Measurements from ENCODE around the gene ETV1.

Gene ETV1

GRCh38 chr7:13989126-13989948 lies at the start of gene ETV1:
TSS of gene ETV1 (minus strand) at chr7:13989666. CDS start at chr7:13989052, 614 bp downstream.
- DNase-seq (ENCODE audit: low spot score), result peak; percentile 91

DNA sequence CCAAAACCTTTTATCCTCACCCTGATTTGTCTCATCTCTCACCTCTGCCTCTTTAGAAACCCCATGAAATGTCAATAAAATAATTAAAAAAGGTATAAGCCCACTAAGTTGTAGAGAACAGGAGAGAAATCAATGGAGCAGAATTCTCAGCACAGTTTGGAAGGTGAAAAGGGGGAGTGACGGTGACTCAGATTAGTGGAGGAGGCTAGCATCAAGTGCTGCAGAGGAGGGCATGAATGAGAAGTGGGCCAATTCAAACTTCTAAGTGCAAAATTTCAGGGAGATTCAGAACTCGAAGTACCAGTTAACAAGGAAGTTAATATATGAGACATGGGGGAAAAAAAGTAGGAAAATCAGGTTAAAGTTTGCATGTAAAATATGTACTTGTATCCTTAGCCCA lies 34.9 kb upstream of the ETV1 start:
- DNase-seq (ENCODE audit: low spot score), result no peak

GRCh38 chr7:14023838-14024237 lies 34.4 kb upstream of the ETV1 start:
- no peak for DNase-seq (ENCODE audit: low spot score)

DNA sequence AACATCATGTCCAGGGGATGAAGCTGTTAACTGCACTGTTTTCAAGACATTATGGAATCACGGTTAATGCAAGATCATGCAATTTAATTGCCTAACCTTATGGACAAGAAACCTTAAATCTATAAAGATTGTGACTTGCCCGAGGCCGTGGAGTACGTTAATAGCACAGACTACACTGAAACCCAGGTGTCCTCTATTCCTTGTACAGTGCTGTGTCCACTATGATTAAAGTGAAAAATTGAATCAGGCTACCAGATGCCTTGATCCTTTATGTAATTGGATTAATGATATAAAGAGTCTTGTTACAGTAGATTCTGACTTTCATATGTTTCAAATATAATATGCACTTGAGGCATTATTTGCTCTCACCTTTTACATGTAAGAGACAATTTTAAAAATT lies 33.9 kb upstream of the ETV1 start:
- no peak for DNase-seq (ENCODE audit: low spot score)

GRCh38 chr7:14021069-14021468 lies 31.6 kb upstream of the ETV1 start:
- DNase-seq (ENCODE audit: low spot score), result peak; percentile 66

DNA sequence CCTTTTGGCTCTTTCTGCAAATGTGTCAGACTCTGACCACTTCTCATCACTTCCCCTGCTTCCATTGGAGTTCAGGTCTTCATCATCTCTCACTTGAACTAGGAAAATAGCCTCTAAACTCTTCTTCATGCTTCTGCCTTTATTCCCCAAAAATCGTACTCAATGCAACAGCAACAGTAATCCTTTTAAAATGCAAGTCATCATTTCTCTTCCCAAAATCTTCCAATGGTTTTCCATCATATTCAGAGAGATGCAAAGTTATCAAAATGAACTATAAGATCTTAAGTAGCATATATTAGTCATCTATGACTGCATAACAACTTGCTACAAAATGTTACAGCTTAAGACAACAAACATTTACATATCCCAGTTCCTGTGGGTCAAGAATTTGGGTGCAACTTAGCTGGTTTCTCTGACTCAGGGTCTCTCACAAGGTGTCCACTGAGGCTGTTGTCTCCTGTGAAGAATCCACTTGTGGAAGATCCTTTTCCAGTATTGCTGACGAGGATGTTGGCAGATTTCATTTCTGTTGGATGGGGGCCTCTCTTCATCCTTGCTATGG lies 31.0 kb upstream of the ETV1 start:
- no peak for DNase-seq (ENCODE audit: low spot score)

GRCh38 chr7:14018751-14019150 lies 29.3 kb upstream of the ETV1 start:
- DNase-seq (ENCODE audit: low spot score), result no peak

- no peak for DNase-seq (ENCODE audit: low spot score)
These were observed 27.5 kb upstream of the ETV1 start for GRCh38 chr7:14016950-14017349.

DNA sequence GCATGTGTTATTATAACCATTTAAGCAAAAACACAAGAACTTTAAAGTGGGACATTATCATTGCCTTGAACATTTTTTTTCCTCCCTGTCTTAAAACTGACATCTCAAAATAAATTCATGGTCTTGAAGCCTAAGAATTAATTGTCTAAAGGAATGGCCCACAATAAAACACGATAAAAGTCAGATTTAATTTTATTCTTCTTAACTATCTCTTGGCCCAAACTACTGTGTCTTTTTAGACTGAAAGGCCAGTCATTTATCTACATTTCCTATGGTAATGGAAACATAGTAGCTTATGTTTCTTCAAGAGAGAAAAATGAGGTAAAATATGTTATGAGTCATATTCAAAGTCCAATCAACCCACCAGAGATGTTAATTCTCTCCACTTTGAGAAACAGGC lies 24.4 kb upstream of the ETV1 start:
- DNase-seq (ENCODE audit: low spot score), result no peak

DNA sequence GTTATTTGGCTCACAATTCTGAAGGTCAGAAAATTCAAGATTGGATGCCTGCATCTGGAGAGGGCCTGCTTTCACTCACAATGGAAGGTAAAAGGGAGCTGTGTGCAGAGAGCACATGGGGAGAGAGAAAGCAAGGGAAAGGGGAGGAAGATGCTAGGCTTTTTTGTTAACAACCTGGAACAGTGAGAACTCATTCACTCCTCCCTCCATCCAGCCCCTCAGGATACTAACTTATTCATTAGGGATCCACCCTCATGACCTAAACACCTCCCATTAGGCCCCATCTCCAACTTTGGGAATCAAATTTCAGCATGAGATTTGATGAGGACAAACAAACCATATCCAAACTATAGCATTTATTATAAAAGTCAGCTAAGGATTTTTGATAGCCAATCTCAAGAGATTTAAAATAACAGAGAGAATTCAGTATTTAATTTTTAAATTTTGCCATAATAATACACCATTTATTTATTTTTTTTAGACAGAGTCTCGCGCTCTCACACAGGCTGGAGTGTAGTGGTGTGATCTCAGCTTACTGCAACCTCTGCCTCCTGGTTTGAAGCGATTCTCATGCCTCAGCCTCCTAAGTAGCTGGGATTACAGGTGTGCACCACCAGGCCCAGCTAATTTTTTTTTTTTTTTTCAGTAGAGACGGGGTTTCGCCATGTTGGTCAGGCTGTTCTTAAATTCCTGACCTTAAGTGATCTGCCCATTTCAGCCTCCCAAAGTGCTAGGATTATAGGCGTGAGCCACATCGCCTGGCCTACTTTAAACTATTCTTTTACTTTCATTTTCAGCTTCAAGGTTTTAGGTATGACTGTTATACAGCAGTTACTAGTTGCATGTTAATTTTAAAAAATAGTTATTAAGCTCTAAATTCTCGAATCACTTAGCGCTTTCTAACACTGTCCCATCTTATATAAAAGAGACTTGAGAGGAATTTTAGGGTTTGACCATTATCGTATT lies 20.3 kb upstream of the ETV1 start:
- no peak for DNase-seq (ENCODE audit: low spot score)

DNA sequence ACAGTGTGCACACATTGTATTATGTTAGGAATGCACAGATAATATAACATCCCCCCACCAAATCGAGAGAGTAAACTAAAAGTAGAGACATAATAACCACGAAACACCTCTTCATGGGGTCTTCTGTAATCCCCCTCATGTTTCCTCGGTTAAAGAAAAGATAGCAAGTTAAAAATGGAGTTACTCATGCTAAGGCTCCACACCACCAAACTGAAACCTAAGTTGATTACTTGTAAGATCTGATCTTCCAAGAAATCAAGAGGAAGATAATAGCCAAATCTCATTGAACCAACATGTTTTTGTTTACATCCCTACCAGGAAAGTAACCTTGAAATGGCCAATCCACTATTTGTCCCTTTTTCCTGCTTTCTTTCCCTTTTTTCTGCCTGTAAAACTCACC lies 11.7 kb upstream of the ETV1 start:
- DNase-seq (ENCODE audit: low spot score), result no peak

DNA sequence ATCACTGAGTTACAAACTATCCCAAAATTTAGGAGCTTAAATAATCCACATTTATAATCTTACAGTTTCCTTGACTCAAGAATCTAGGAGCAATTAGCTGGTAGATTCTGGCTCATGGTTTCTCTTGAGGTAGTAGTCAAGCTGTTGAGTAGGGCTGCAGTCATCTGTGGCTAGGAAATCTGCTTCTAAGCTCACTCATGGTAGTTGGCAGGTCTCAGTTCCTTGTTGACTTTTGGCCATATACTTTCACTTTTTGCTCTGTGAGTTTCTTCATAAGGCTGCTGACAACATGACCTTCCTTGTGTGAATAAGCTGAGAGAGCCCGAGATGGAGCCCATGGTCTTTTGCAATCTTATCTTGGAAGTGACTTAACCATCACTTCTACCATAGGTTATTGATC lies 10.8 kb upstream of the ETV1 start:
- DNase-seq (ENCODE audit: low spot score), result no peak

DNA sequence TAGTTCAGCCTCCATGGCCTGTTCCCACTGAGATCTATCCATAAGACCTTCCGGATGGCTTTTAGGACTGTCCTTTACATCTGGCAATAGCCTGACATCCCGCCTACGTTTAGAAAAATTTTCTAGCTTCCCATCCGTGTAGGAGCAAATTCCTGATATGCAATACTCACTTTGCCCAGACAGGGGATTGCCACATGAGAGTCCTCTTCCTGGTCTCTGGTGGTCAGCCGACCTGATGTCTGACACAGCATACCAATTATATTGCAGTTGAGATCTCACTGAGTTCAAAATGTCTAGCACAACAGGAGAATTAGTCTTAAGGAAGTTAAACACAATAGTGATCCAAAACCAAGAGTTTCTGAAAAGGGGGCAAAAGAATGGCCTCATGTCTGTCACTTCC lies 9.4 kb upstream of the ETV1 start:
- no peak for DNase-seq (ENCODE audit: low spot score)

DNA sequence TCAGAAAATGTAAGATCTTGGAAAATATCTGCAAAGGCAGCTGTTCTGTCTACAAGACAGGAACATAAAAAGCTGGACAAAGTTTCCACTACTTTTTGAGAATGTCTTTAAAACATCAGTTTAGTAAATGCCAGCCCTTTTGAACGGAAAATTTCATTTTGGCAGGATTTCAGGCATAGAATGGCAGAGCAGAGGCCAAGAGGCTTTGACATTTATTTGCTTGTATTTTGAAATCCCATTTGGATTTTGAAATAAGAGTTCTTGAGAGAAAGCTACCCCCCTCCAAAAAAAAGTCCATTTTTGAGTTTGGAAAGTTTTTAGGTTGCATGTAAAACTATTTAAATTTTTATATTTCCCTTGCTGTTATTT lies 3.1 kb upstream of the ETV1 start:
- DNase-seq (ENCODE audit: low spot score), result no peak

DNA sequence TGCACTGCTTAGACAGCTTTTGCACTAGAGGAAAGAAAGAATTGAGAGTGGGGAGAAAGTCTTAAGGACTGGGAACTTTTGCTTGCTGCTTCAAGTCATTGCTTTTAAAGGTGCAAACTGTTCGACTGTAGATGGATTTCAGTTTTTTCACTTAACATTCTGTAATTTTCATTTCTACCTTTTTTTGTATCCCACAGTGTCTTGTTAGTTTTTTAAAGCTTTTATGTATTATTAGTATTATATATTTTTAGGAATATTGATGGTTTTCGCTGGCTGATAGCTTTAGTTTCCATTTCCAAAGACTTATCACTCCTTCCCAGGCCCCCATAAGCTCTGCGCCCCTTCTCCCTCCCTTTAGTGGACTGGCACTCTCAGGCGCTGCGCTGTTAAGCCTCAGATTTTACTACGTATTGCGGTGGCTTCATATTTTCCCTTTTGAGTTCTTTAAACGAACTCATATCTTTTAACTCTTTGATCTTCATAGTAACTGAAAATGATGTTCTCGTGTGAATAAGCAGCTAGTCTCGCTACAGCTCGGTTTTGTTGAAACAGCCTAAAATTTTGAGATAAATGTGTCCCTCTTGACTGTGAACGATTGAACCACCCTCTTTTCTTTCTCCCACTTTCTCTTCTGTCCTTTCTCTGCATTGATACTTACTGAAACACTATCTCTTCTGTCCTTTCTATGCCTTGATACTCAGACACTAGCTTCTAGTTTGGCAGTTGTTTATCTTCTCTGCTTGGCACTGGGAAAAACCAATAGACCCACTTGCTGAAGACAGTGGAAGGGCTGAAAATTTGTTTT lies 2.5 kb upstream of the ETV1 start:
- no peak for DNase-seq (ENCODE audit: low spot score)

DNA sequence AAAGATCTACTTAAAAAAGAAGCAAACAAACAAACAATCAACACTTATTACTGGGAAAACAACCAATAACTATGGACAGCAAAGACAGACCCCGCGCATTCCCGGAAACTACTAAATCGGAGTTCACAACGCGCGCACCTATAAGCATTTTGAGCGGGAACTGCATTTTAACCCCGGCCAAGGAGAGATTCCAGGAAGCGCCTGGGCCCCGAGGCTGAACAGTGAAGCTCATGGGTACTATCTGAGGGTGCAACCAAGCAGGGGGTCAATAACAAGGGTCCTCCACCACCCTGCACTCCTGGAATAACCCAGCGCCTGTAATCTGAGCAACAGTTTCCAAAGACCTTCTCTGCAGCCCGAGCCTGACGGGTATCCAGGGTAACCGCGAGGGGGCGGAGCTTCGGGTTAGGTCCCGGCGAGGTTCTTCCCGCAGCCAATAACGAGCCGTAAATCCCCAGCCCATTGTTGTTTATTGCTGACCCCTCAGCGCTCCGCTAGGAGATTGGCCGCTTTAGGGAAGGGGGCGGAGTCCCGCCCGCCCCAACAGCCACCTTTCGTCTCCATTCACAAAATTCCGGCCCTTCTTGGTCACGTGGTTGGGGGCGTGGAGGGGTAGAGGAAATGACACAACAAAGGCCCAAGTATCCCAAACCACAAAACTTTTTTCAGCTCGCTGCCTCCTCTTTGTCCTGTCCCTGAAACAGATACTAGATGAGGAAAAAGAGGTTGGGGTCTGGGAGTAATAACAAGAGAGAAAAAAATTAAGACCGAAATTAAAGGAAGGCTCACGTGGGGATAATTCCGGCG lies 1.7 kb upstream of the ETV1 start:
- peak; percentile 100 for DNase-seq (ENCODE audit: low spot score)

DNA sequence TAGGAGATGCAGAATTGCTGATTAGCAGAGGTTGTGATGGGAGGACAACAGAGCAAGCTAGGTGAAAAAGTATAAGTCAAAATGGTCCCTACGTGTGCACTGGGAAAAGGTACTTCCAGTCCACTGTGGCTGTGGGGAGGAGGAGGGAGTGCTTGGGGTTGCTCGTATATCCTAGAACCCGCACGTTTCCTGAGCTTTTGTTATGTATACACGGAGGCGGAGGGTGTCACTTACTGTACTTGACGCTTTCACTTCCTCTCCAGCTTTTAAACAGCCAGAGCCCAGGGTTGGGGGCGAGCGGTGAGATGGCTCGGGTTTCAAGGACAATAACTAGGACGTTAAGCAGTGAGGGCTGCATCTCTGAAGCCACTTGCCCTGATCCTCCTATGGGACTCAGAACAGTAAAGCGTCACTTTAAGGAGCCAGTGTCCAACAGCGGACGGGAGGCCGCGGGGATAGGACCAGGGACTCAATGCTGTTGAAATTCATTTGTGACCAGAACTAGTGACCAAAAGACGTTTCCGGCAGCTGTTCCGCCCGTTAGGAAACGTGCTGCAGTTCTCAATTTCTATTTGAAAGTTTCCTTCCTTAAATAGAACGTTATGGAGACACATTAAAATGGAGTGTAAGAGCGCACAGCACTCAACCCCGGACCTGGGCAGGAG lies 985 bp upstream of the ETV1 start:
- peak; percentile 94 for DNase-seq (ENCODE audit: low spot score)

DNA sequence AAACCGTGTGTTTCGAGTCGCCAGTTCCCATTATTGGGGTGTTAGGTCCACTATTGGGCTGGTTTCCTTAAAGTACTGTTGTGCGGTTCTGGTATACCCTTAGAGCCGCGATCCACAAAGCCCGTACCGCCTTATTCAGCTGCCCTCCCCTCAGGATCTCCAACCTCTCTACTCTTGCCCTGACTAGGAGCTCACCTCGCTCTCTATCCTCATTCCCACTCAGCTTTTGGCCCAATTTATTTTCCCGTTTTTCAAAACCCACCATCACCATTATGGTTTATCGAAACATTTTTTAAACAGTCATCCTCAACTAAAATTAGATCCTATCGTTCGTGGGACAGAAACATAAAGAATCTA lies 461 bp upstream of the ETV1 start:
- DNase-seq (ENCODE audit: low spot score), result no peak

GRCh38 chr7:13988731-13989125 lies 738 bp downstream of the ETV1 start:
- no peak for DNase-seq (ENCODE audit: low spot score)

DNA sequence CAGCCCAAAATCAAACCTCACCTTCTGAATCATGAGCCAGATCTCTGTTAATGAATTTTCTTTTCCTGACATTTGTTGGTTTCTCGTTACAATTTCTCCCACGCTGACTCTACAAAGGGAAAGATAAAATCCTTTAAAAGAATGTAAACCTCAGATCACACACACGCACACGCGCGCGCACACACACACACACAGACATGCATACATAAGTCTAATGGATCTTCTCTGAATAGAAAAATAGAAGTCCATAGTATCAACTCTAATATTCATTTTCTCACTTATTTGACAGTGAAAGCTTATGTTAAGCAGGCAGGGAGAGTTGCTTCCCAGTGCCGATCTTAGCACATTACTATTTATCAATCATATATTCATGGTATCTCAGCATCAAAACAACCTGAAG lies 1.4 kb downstream of the ETV1 start:
- peak; percentile 66 for DNase-seq (ENCODE audit: low spot score)

GRCh38 chr7:13987395-13987794 lies 2.1 kb downstream of the ETV1 start:
- DNase-seq (ENCODE audit: low spot score), result no peak

Measured in SW480 (cell line).